Tibial nerve (tissue), 4 donors: ENCODE measurements around the gene SPART.

ENCODE experiments used
- CTCF ChIP-seq, 5 experiments: fragments of 200-600 bp in 3 of 5; fragments of 450-650 bp in 2 of 5; sonication (generic) in 3 of 5; IDR thresholded peaks; one replicate each; pipeline ENCODE4 v1.5.1; 2016 to 2019; ENCODE audit warnings: antibody characterized with exemption in 5 of 5, mild to moderate bottlenecking in 3 of 5, moderate library complexity in 2 of 5
- EP300 ChIP-seq, 2 donors: sonication (generic); formaldehyde crosslinking; IDR thresholded peaks; one replicate each; pipeline ENCODE4 v1.6.1; 2017; ENCODE audit warnings: antibody characterized with exemption in 2 of 2, mild to moderate bottlenecking in 1 of 2
- POLR2A ChIP-seq, 2 donors: fragments of 450-650 bp; IDR thresholded peaks; one replicate each; pipeline ENCODE4 v1.6.1; 2017; ENCODE audit warnings: antibody characterized with exemption in 2 of 2, mild to moderate bottlenecking in 2 of 2, moderate library complexity in 2 of 2

GRCh38 chr13:36298535-36299068 lies 47.6 kb downstream of the SPART start:
- TF ChIP-seq CTCF (IDR thresholded peaks at IDR 0.05) (no peak), EP300 (IDR thresholded peaks at IDR 0.05) (no peak), POLR2A (IDR thresholded peaks at IDR 0.05) (no peak)
